Caco-2 (cell line): ENCODE measurements around the gene TTLL11. TPM values are rescaled to one million over a fixed set of nuclear protein-coding genes. Genes with fewer than 3 reads are reported as not detected.

Experiments
- BruUV-seq: library from RNA; stranded (reverse); fragments of 400-500 nt; replicated peaks from 2 replicates; lab custom pipeline; 2021; lab: Mats Ljungman, UMichigan
- CTCF ChIA-PET: fragments of 300-600 bp; sonication (Branson Sonifier 250); formaldehyde crosslinking; loops from one replicate; lab custom pipeline; 2022; ENCODE audit warnings: antibody characterized with exemption; lab: Charles Lee
- POLR2A ChIA-PET: fragments of 300-600 bp; sonication (Branson Sonifier 250); formaldehyde crosslinking; loops from one replicate; lab custom pipeline; 2022; ENCODE audit warnings: antibody characterized with exemption; lab: Charles Lee
- DNase-seq, 2 experiments: peaks; one replicate each; pipeline versions ENCODE4 v3.0.0 to v3.0.0-alpha.2; 2020 to 2022
- H3K27me3 ChIP-seq: replicated peaks from 2 replicates; pipeline ENCODE4 v1.6.0; 2011; ENCODE audit warnings: low read length; ENCODE audit not compliant: control insufficient read depth, insufficient read depth
- H3K36me3 ChIP-seq: 2 replicates; pipeline ENCODE4 v1.5.1; 2011; ENCODE audit warnings: low read length; ENCODE audit not compliant: control insufficient read depth, insufficient read depth
- H3K4me1 ChIP-seq: fragments of 250-450 bp; sonication (Bioruptor Pico); 2 replicates; pipeline ENCODE4 v1.5.1; 2020; ENCODE audit warnings: mild to moderate bottlenecking
- H3K4me3 ChIP-seq: 2 replicates; pipeline ENCODE4 v1.5.1; 2011; ENCODE audit warnings: low read depth, mild to moderate bottlenecking, control low read depth, low read length
- H3K9me3 ChIP-seq: fragments of 250-450 bp; sonication (Bioruptor Pico); 2 replicates; pipeline ENCODE4 v1.5.1; 2020; ENCODE audit warnings: mild to moderate bottlenecking, moderate library complexity
- H3K27ac Mint-ChIP-seq: one replicate; pipeline ENCODE4 v1.8.0; 2022; ENCODE audit warnings: mixed read lengths; ENCODE audit not compliant: unreplicated experiment
- H3K27me3 Mint-ChIP-seq: one replicate; pipeline ENCODE4 v1.8.0; 2022; ENCODE audit warnings: mixed read lengths; ENCODE audit not compliant: insufficient read depth, unreplicated experiment
- H3K36me3 Mint-ChIP-seq: one replicate; pipeline ENCODE4 v1.8.0; 2022; ENCODE audit warnings: mild to moderate bottlenecking, mixed read lengths; ENCODE audit not compliant: insufficient read depth, unreplicated experiment
- H3K4me1 Mint-ChIP-seq: one replicate; pipeline ENCODE4 v1.8.0; 2022; ENCODE audit warnings: low read depth, mixed read lengths; ENCODE audit not compliant: unreplicated experiment
- H3K4me3 Mint-ChIP-seq: one replicate; pipeline ENCODE4 v1.8.0; 2022; ENCODE audit warnings: mild to moderate bottlenecking, moderate library complexity, mixed read lengths; ENCODE audit not compliant: unreplicated experiment
- H3K9me3 Mint-ChIP-seq: one replicate; pipeline ENCODE4 v1.8.0; 2022; ENCODE audit warnings: mixed read lengths; ENCODE audit not compliant: unreplicated experiment
- CTCF ChIP-seq, 2 experiments: fragments of 200-600 bp in 1 of 2; IDR thresholded peaks; 1 replicate in 1 of 2; 2 replicates in 1 of 2; pipeline versions ENCODE4 v1.5.1 to v1.8.0; 2011 to 2022; ENCODE audit warnings: antibody characterized with exemption in 1 of 2, control low read depth in 1 of 2, inconsistent platforms in 1 of 2, low read depth in 1 of 2, low read length in 1 of 2, mild to moderate bottlenecking in 1 of 2, moderate library complexity in 1 of 2; ENCODE audit not compliant: insufficient read depth in 1 of 2, severe bottlenecking in 1 of 2, unreplicated experiment in 1 of 2
- intact Hi-C: fragments of 100-400 bp; cut with micrococcal nuclease; formaldehyde crosslinking; loops from one replicate; pipeline ENCODE4 v1.10.0; 2022; ENCODE audit not compliant: unreplicated experiment
- total RNA-seq: library from RNA; stranded (reverse); gene quantifications from 2 replicates; pipeline ENCODE4 v1.2.3, GENCODE V29; 2022

Gene TTLL11
- total RNA-seq, 1 experiment from 2014 or later, result 4.4 TPM

DNA sequence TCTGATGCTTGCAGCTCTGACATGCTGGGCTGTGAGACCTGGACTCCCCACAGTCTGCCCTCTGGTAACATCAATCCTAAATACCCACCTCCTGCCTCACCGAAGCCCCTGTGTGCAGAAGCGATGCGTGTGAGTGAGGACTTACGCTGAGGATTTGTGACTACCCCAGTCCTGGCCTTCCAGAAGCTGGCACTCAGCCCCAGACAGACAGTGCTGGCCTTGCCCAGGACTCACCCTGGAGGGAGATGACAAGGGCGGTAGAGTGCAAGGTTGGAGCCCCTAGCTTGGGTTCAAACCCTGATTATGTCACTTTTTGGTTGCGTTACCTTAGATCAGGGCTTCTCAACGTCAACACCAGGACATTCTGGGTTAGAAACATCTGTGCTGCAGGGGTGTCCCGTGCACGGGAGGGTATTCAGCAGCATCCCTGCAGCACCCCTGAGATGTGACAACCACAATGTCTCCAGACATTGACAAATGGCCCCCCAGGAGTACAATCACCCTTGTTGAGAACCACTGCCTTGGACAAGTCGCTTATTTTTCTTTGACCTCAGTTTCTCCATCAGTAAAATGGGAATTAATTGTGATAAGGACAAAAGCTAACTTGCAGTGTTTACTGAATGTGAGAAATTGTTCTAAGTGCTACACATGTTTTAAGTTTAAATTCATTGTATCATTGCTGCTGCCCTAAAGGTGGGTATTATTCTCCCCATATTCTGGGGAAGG, 23.5 kb upstream of the TTLL11 start:
- H3K4me1 Mint-ChIP-seq, result no peaks in the 10 kb centered on the region
- ChIA-PET POLR2A (no interaction called here), CTCF (interaction anchor here (2.0 kb wide), 1 partner anchor 17 kb away, joined by 10 read pairs; no protein-coding TSS in a partner anchor)
- BruUV-seq, result no TSS peak
- H3K27ac Mint-ChIP-seq, result no peak overlapping the region
- H3K4me3 ChIP-seq, result no peak overlapping the region
- H3K9me3 Mint-ChIP-seq, result no peaks in the 10 kb centered on the region
- H3K27me3 Mint-ChIP-seq, result peaks cover 3% of the 10 kb centered on the region
- no peaks in the 10 kb centered on the region for H3K4me1 ChIP-seq
- H3K9me3 ChIP-seq, result no peaks in the 10 kb centered on the region
- H3K36me3 ChIP-seq, result no peaks in the 10 kb centered on the region
- H3K27me3 ChIP-seq, result no peaks in the 10 kb centered on the region
- DNase-seq, result no peak
- no peak overlapping the region for H3K4me3 Mint-ChIP-seq
- intact Hi-C loops, result no loop called here
- H3K36me3 Mint-ChIP-seq, result no peaks in the 10 kb centered on the region
- TF ChIP-seq CTCF (IDR thresholded peaks at IDR 0.05; ENCODE audit: insufficient read depth in 1 of 2, low read depth in 1 of 2, low read length in 1 of 2, severe bottlenecking in 1 of 2, unreplicated experiment in 1 of 2), result no peak

DNA sequence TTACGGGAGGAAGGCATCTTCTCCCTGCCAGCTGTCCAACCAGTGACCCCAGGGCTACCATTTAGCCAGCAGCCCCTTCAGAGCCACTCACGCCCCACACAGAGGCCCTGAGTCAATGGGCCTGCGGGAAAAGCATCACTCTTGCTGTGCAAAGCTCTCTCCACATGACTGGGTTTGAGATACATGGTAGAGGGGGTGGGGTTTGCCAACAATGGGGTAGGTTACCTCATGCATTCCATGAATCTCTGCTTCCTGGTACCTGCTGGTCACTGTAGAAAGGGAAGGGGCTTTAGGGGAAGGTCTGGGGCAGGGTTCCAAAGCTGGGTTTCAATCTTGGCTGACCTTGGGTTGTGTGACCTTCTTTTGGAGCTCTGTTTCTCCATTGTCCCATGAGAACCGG, 22.9 kb upstream of the TTLL11 start:
- no peak overlapping the region for H3K4me3 Mint-ChIP-seq
- Histone ChIP-seq H3K4me3 (no peak overlapping the region), H3K36me3 (no peaks in the 10 kb centered on the region), H3K9me3 (no peaks in the 10 kb centered on the region), H3K27me3 (no peaks in the 10 kb centered on the region), H3K4me1 (no peaks in the 10 kb centered on the region)
- no peak for TF ChIP-seq CTCF (IDR thresholded peaks at IDR 0.05; ENCODE audit: insufficient read depth in 1 of 2, low read depth in 1 of 2, low read length in 1 of 2, severe bottlenecking in 1 of 2, unreplicated experiment in 1 of 2)
- intact Hi-C loops, result no loop called here
- POLR2A ChIA-PET, result no interaction called here
- H3K27ac Mint-ChIP-seq, result no peak overlapping the region
- BruUV-seq, result no TSS peak
- no peaks in the 10 kb centered on the region for H3K9me3 Mint-ChIP-seq
- no peaks in the 10 kb centered on the region for H3K4me1 Mint-ChIP-seq
- DNase-seq, result no peak
- CTCF ChIA-PET, result interaction anchor here (2.0 kb wide), 1 partner anchor 17 kb away, joined by 10 read pairs; no protein-coding TSS in a partner anchor
- no peaks in the 10 kb centered on the region for H3K36me3 Mint-ChIP-seq
- H3K27me3 Mint-ChIP-seq, result peaks cover 3% of the 10 kb centered on the region

DNA sequence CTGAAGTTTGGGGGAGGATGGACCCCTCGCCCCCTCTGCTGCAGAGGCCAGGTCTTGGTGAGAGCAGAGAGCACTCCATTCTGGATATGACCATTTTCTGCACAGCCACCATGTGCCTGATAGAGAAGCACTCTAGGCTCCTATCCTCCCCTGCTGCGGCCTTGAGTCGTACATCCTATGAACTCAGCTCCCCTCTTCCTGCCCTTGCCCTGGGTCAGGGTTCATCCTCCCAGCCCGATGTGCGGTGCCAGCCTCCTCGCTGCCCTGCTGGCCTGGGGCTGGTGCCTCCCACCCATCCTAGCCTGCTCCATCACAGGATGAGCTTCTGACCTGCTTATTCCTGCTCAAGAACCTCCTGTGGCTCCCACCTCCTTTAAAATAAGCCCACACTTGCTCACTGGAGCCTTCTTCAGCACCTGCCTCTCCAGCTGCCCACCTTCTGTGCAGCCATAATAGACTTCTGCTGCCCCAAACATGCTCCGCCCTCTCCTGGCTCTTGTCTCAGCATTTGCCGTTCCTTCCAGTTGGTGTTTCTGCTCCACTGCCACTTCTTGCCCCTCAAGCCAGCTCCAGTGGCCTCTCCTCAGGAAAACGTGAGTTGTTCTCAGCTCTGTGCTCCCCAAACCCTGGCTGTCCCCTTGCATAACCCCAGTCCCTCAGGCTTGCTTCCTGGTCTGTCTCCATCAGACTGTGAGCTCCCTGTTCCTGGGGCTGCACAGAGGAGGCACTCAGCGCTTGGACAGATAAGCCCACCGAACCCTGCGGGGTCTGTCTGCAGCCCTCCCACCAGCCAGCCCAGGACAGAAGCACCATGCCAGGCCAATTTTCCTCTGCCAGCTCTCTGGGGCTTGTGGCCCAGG, 22.3 kb upstream of the TTLL11 start:
- no TSS peak for BruUV-seq
- Mint-ChIP-seq H3K9me3 (no peaks in the 10 kb centered on the region), H3K4me1 (no peaks in the 10 kb centered on the region), H3K36me3 (no peaks in the 10 kb centered on the region), H3K27me3 (peaks cover 3% of the 10 kb centered on the region), H3K27ac (no peak overlapping the region), H3K4me3 (no peak overlapping the region)
- intact Hi-C loops, result no loop called here
- H3K27me3 ChIP-seq, result no peaks in the 10 kb centered on the region
- H3K36me3 ChIP-seq, result no peaks in the 10 kb centered on the region
- H3K4me1 ChIP-seq, result no peaks in the 10 kb centered on the region
- H3K4me3 ChIP-seq, result no peak overlapping the region
- no peaks in the 10 kb centered on the region for H3K9me3 ChIP-seq
- no peak for TF ChIP-seq CTCF (IDR thresholded peaks at IDR 0.05; ENCODE audit: insufficient read depth in 1 of 2, low read depth in 1 of 2, low read length in 1 of 2, severe bottlenecking in 1 of 2, unreplicated experiment in 1 of 2)
- POLR2A ChIA-PET, result no interaction called here
- peak in 1 of 2 experiments; percentile 21 for DNase-seq
- CTCF ChIA-PET, result interaction anchor here (2.0 kb wide), 1 partner anchor 16 kb away, joined by 10 read pairs; no protein-coding TSS in a partner anchor
